Endothelial cell of umbilical vein (primary cell): Measurements from ENCODE around the gene MME. TPM values are rescaled to one million over a fixed set of nuclear protein-coding genes. Genes with fewer than 3 reads are reported as not detected.

ENCODE experiments used
- BruUV-seq: library from RNA; stranded (reverse); fragments of 400-500 nt; replicated peaks from 2 replicates; lab custom pipeline; 2021; lab: Mats Ljungman, UMichigan
- CTCF ChIA-PET: fragments of 300-600, 350-600 bp; sonication (Branson Sonifier 250); formaldehyde crosslinking; loops from one replicate; lab custom pipeline; 2021; ENCODE audit warnings: antibody characterized with exemption, inconsistent platforms; lab: Charles Lee
- POLR2A ChIA-PET: fragments of 300-600, 350-600 bp; sonication (Branson Sonifier 250); formaldehyde crosslinking; loops from one replicate; lab custom pipeline; 2021; ENCODE audit warnings: antibody characterized with exemption, inconsistent platforms; lab: Charles Lee
- DNase-seq: peaks from one replicate; pipeline ENCODE4 v3.0.0-alpha.2; 2011; ENCODE audit warnings: low read depth, low spot score
- FAIRE-seq: peaks from 2 replicates; lab custom pipeline; 2011; peaks lifted over from hg19 to GRCh38; lab: Jason Lieb, UNC
- H2AFZ ChIP-seq: 2 replicates; pipeline ENCODE4 v1.6.0; 2012; ENCODE audit warnings: low read depth, low read length, control low read depth, inconsistent platforms
- H3K27ac ChIP-seq: 2 replicates; pipeline ENCODE4 v1.5.1; 2011; ENCODE audit warnings: low read depth, mild to moderate bottlenecking, control low read depth, low read length, moderate library complexity; ENCODE audit not compliant: insufficient read depth
- H3K27me3 ChIP-seq, 2 experiments: 2 replicates each; pipeline versions ENCODE4 v1.6.0 to v1.6.1; 2011; ENCODE audit warnings: low read length in 2 of 2, mixed read lengths in 1 of 2; ENCODE audit not compliant: control insufficient read depth in 2 of 2, insufficient read depth in 2 of 2
- H3K36me3 ChIP-seq, 2 experiments: 2 replicates in 1 of 2; 3 replicates in 1 of 2; pipeline ENCODE4 v1.5.1; 2011; ENCODE audit warnings: low read length in 2 of 2, mild to moderate bottlenecking in 1 of 2, moderate library complexity in 1 of 2; ENCODE audit not compliant: control insufficient read depth in 2 of 2, insufficient read depth in 2 of 2; ENCODE audit errors: extremely low read depth in 1 of 2
- H3K4me1 ChIP-seq: 3 replicates; pipeline ENCODE4 v1.5.1; 2011; ENCODE audit warnings: mild to moderate bottlenecking, low read length; ENCODE audit not compliant: control insufficient read depth, insufficient read depth; ENCODE audit errors: extremely low read depth
- H3K4me2 ChIP-seq: 2 replicates; pipeline ENCODE4 v1.6.1; 2011; ENCODE audit warnings: low read length, control low read depth, mixed read lengths; ENCODE audit not compliant: insufficient read depth
- H3K4me3 ChIP-seq, 3 experiments: fragments of 200-600 bp in 1 of 3; sonication (generic), shearing (Covaris generic) in 1 of 3; replicated peaks in 1 of 3; 2 replicates each; pipeline ENCODE4 v1.5.1; 2011 to 2016; ENCODE audit warnings: control low read depth in 3 of 3, low read length in 3 of 3, mild to moderate bottlenecking in 2 of 3, inconsistent platforms in 1 of 3, low read depth in 1 of 3, moderate library complexity in 1 of 3; ENCODE audit not compliant: insufficient read depth in 1 of 3
- H3K79me2 ChIP-seq: 2 replicates; pipeline ENCODE4 v1.6.0; 2012; ENCODE audit warnings: low read length, inconsistent platforms; ENCODE audit not compliant: control insufficient read depth, insufficient read depth
- H3K9ac ChIP-seq: replicated peaks from 2 replicates; pipeline ENCODE3; 2011; ENCODE audit warnings: low read length, control low read depth; ENCODE audit not compliant: insufficient read depth; ENCODE audit errors: extremely low read depth
- H3K9me1 ChIP-seq: replicated peaks from 3 replicates; pipeline ENCODE4 v1.6.0; 2011; ENCODE audit warnings: mild to moderate bottlenecking, low read length; ENCODE audit not compliant: control insufficient read depth, insufficient read depth; ENCODE audit errors: extremely low read depth
- H3K9me3 ChIP-seq: replicated peaks from 2 replicates; pipeline ENCODE4 v1.5.1; 2012; ENCODE audit warnings: low read length, inconsistent platforms; ENCODE audit not compliant: control insufficient read depth, insufficient read depth
- H4K20me1 ChIP-seq: replicated peaks from 2 replicates; pipeline ENCODE3; 2011; ENCODE audit warnings: mild to moderate bottlenecking, low read length; ENCODE audit not compliant: control insufficient read depth, insufficient read depth; ENCODE audit errors: extremely low read depth
- EZH2 ChIP-seq: IDR thresholded peaks from 2 replicates; pipeline ENCODE4 v1.6.1; 2012; ENCODE audit warnings: borderline replicate concordance, low read depth, mild to moderate bottlenecking, moderate library complexity, low read length, inconsistent platforms; ENCODE audit not compliant: severe bottlenecking
- FOS ChIP-seq: IDR thresholded peaks from 2 replicates; pipeline ENCODE4 v1.6.1; 2011; ENCODE audit warnings: mild to moderate bottlenecking, low read length, moderate library complexity, borderline replicate concordance; ENCODE audit not compliant: insufficient read depth
- GATA2 ChIP-seq: IDR thresholded peaks from 2 replicates; pipeline ENCODE4 v1.7.0; 2011; ENCODE audit warnings: low read depth, mild to moderate bottlenecking, moderate library complexity, mixed read lengths, low read length; ENCODE audit not compliant: insufficient read length, insufficient read depth
- MAX ChIP-seq: IDR thresholded peaks from 2 replicates; pipeline ENCODE4 v1.6.1; 2011; ENCODE audit not compliant: insufficient read depth, insufficient read length
- MYC ChIP-seq: IDR thresholded peaks from one replicate; pipeline ENCODE4 v1.6.1; 2011; ENCODE audit warnings: mild to moderate bottlenecking, low read depth, low read length
- POLR2A ChIP-seq: IDR thresholded peaks from 2 replicates; pipeline ENCODE4 v1.6.1; 2012; ENCODE audit warnings: low read depth, mild to moderate bottlenecking, control low read depth, low read length
- POLR2AphosphoS5 ChIP-seq: IDR thresholded peaks from 2 replicates; pipeline ENCODE4 v1.6.1; 2012; ENCODE audit warnings: low read depth, mild to moderate bottlenecking, control low read depth, low read length, moderate library complexity; ENCODE audit not compliant: insufficient read depth
- dilution Hi-C: fragments of 300-500 bp; cut with MboI; formaldehyde crosslinking; loops from one replicate; pipeline ENCODE4 v1.15.0; 2019; ENCODE audit warnings: low sequenced_read_pairs; ENCODE audit not compliant: extremely low pct_ligation_motif_present
- intact Hi-C: fragments of 100-400 bp; cut with micrococcal nuclease; formaldehyde crosslinking; loops from one replicate; pipeline ENCODE4 v1.10.0; 2022
- polyA plus RNA-seq, 4 experiments: library from polyadenylated mRNA; depleted of rRNA in 3 of 4; stranded (reverse) in 3 of 4; unstranded in 1 of 4; fragments of >200 nt; gene quantifications; 2 replicates each; pipeline versions ENCODE4 v1.2.1 to v1.2.3, GENCODE V29; 2011 to 2012; ENCODE audit warnings: missing spikeins in 1 of 4
- total RNA-seq: library from RNA; stranded (reverse); gene quantifications from 2 replicates; pipeline ENCODE4 v1.2.3, GENCODE V29; 2021
- TF ChIP-seq, protein P1 (sequence below), 2 donors: IDR thresholded peaks; 1 replicate in 1 of 2; 2 replicates in 1 of 2; pipeline ENCODE4 v1.5.1; 2011; ENCODE audit warnings: low read length in 2 of 2, mild to moderate bottlenecking in 2 of 2, moderate library complexity in 2 of 2, control low read depth in 1 of 2, inconsistent platforms in 1 of 2, low read depth in 1 of 2; ENCODE audit not compliant: insufficient read depth in 1 of 2; ENCODE audit errors: extremely low read depth in 1 of 2

The MME gene
- total and polyA plus RNA-seq, 2 donors (not counting 3 experiments of a cell fraction or from before 2014, with no cell fraction given): 6.0 to 10.5 TPM

DNA sequence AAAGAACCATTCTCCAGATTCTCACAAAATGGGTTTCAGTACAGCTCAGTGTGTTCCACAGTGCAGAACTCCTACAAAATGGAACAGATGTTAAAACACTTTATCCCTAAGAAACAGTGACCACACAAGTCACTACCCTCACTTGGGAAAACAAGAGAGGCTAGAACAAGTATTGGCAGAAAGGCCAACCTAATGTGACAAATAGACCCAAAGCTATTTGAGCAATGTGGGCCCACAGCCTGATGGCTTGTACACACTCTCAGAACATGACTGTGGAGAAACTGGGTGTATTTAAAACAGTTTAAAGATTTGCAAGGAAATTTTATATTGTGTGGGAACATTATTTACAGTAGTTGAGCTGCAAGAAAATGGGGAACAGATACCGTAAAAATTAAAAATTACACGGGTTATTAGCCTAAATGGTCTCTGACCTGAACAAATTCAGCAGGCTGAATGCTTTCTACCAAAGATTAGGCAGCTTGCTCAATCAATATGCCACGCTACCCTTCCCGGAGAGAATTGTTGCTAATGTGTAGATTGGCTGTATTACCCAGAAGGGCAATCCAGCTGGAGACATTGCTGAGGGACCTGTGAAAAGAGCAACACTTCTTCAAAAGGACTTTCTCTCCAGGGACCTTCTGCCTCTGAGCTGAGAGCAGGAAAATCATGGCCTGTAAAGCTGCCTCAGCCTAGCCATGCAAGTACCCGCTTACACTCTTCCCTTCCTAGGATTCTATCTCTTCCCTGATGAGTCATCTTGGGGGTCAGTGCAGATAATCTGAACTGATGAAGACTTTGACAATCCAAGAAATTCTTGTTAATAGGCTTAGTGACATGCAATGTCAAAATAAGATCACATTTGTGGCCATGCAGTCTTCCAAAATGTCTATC lies 116.3 kb downstream of the MME start:
- POLR2A ChIA-PET: no interaction called here
- Histone ChIP-seq H3K27ac (no peak overlapping the region), H2AFZ (no peak overlapping the region), H3K4me3 (no peak overlapping the region), H3K36me3 (no peaks in the 10 kb centered on the region), H3K4me2 (no peak overlapping the region), H3K9ac (no peak overlapping the region), H3K4me1 (no peaks in the 10 kb centered on the region), H3K9me1 (no peaks in the 10 kb centered on the region), H3K9me3 (no peaks in the 10 kb centered on the region), H4K20me1 (no peaks in the 10 kb centered on the region), H3K79me2 (no peaks in the 10 kb centered on the region), H3K27me3 (no peaks in the 10 kb centered on the region)
- BruUV-seq: no TSS peak
- FAIRE-seq (no peak), DNase-seq (no peak)
- intact Hi-C loops: no loop called here
- dilution Hi-C loops: no loop called here
- TF ChIP-seq GATA2: no peak
- TF ChIP-seq, protein P1, sequence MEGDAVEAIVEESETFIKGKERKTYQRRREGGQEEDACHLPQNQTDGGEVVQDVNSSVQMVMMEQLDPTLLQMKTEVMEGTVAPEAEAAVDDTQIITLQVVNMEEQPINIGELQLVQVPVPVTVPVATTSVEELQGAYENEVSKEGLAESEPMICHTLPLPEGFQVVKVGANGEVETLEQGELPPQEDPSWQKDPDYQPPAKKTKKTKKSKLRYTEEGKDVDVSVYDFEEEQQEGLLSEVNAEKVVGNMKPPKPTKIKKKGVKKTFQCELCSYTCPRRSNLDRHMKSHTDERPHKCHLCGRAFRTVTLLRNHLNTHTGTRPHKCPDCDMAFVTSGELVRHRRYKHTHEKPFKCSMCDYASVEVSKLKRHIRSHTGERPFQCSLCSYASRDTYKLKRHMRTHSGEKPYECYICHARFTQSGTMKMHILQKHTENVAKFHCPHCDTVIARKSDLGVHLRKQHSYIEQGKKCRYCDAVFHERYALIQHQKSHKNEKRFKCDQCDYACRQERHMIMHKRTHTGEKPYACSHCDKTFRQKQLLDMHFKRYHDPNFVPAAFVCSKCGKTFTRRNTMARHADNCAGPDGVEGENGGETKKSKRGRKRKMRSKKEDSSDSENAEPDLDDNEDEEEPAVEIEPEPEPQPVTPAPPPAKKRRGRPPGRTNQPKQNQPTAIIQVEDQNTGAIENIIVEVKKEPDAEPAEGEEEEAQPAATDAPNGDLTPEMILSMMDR (IDR thresholded peaks at IDR 0.05; ENCODE audit: extremely low read depth in 1 of 2, insufficient read depth in 1 of 2, low read depth in 1 of 2, low read length in 2 of 2): no peak
- TF ChIP-seq MYC: no peak
- no peak for TF ChIP-seq FOS
- TF ChIP-seq POLR2AphosphoS5: no peak
- TF ChIP-seq POLR2A: no peak
- TF ChIP-seq MAX: no peak
- no peak for TF ChIP-seq EZH2
- CTCF ChIA-PET: no interaction called here
